IMR-90 (cell line): ENCODE results near the gene WHRN. TPM values are rescaled to one million over a fixed set of nuclear protein-coding genes. Genes with fewer than 3 reads are reported as not detected.

ENCODE experiments used
- ATAC-seq: fragments of 200-7000 bp; cut with Tn5 transposase; 2 replicates; pipeline ENCODE4 v1.9.1; 2020; ENCODE audit warnings: low read depth, mild to moderate bottlenecking, moderate library complexity
- BruUV-seq: library from RNA; stranded (reverse); fragments of 400-500 nt; replicated peaks from 2 replicates; lab custom pipeline; 2021; lab: Mats Ljungman, UMichigan
- CTCF ChIA-PET: fragments of 300-600 bp; formaldehyde crosslinking; extraction: SDS; loops from one replicate; lab custom pipeline; 2021; ENCODE audit warnings: antibody characterized with exemption; lab: Yijun Ruan, JAX
- POLR2A ChIA-PET: fragments of 300-600 bp; sonication (Branson Sonifier 250); formaldehyde crosslinking; loops from one replicate; lab custom pipeline; 2022; ENCODE audit warnings: antibody characterized with exemption; ENCODE audit not compliant: unreplicated experiment; lab: Charles Lee
- DNase-seq: peaks from one replicate; pipeline ENCODE4 v3.0.0; 2013
- H2AFZ ChIP-seq: replicated peaks from 2 replicates; pipeline ENCODE3; 2013; ENCODE audit warnings: low read length, mild to moderate bottlenecking; ENCODE audit not compliant: poor library complexity
- H2AK5ac ChIP-seq: 2 replicates; pipeline ENCODE4 v1.6.1; 2013; ENCODE audit warnings: low read depth, low read length, inconsistent platforms
- H2AK9ac ChIP-seq: replicated peaks from 2 replicates; pipeline ENCODE3; 2013; ENCODE audit warnings: mild to moderate bottlenecking, low read depth, low read length, moderate library complexity; ENCODE audit not compliant: poor library complexity
- H2BK120ac ChIP-seq: 2 replicates; pipeline ENCODE4 v1.6.1; 2013; ENCODE audit warnings: low read depth, low read length, inconsistent platforms
- H2BK15ac ChIP-seq: 3 replicates; pipeline ENCODE4 v1.6.1; 2013; ENCODE audit warnings: low read depth, low read length, inconsistent platforms
- H2BK20ac ChIP-seq: 2 replicates; pipeline ENCODE4 v1.6.1; 2013; ENCODE audit warnings: low read depth, mild to moderate bottlenecking, inconsistent platforms, low read length, moderate library complexity
- H2BK5ac ChIP-seq: 2 replicates; pipeline ENCODE4 v1.6.1; 2013; ENCODE audit warnings: mild to moderate bottlenecking, low read depth, low read length, inconsistent platforms; ENCODE audit not compliant: poor library complexity, severe bottlenecking
- H3K14ac ChIP-seq: replicated peaks from 2 replicates; pipeline ENCODE4 v1.6.1; 2013; ENCODE audit warnings: low read depth, low read length, inconsistent platforms
- H3K18ac ChIP-seq: 2 replicates; pipeline ENCODE4 v1.6.1; 2013; ENCODE audit warnings: low read depth, low read length, control low read depth
- H3K23ac ChIP-seq: 2 replicates; pipeline ENCODE4 v1.6.1; 2013; ENCODE audit warnings: low read depth, low read length, inconsistent platforms
- H3K27ac ChIP-seq: 2 replicates; pipeline ENCODE4 v1.5.1; 2013; ENCODE audit warnings: mild to moderate bottlenecking, control low read depth, low read length; ENCODE audit not compliant: insufficient read depth
- H3K27me3 ChIP-seq: 2 replicates; pipeline ENCODE4 v1.6.1; 2013; ENCODE audit warnings: low read length; ENCODE audit not compliant: control insufficient read depth, insufficient read depth
- H3K36me3 ChIP-seq: 2 replicates; pipeline ENCODE4 v1.6.1; 2013; ENCODE audit warnings: low read length, mixed read lengths; ENCODE audit not compliant: control insufficient read depth, insufficient read depth
- H3K4ac ChIP-seq: 2 replicates; pipeline ENCODE4 v1.6.1; 2013; ENCODE audit warnings: low read depth, low read length, inconsistent platforms
- H3K4me1 ChIP-seq: 2 replicates; pipeline ENCODE4 v1.6.1; 2013; ENCODE audit warnings: low read length, mixed read lengths; ENCODE audit not compliant: control insufficient read depth, insufficient read depth
- H3K4me2 ChIP-seq: 2 replicates; pipeline ENCODE4 v1.6.1; 2013; ENCODE audit warnings: low read depth, mild to moderate bottlenecking, control low read depth, low read length, moderate library complexity
- H3K4me3 ChIP-seq: 2 replicates; pipeline ENCODE4 v1.5.1; 2013; ENCODE audit warnings: low read depth, mild to moderate bottlenecking, control low read depth, low read length, moderate library complexity; ENCODE audit not compliant: insufficient read depth
- H3K56ac ChIP-seq: 2 replicates; pipeline ENCODE4 v1.6.1; 2013; ENCODE audit warnings: low read length, inconsistent platforms; ENCODE audit not compliant: insufficient read depth; ENCODE audit errors: extremely low read depth
- H3K79me1 ChIP-seq, 2 experiments: 2 replicates each; pipeline ENCODE4 v1.6.1; 2013; ENCODE audit warnings: low read length in 2 of 2, inconsistent platforms in 1 of 2, low read depth in 1 of 2
- H3K9ac ChIP-seq: 2 replicates; pipeline ENCODE4 v1.6.1; 2013; ENCODE audit warnings: low read depth, low read length, control low read depth
- H3K9me1 ChIP-seq: 2 replicates; pipeline ENCODE4 v1.6.1; 2013; ENCODE audit warnings: low read length, inconsistent platforms; ENCODE audit not compliant: insufficient read depth
- H3K9me3 ChIP-seq: 2 replicates; pipeline ENCODE4 v1.6.1; 2013; ENCODE audit warnings: low read length; ENCODE audit not compliant: control insufficient read depth, insufficient read depth
- H4K20me1 ChIP-seq: 2 replicates; pipeline ENCODE4 v1.6.1; 2013; ENCODE audit warnings: low read length, inconsistent platforms; ENCODE audit not compliant: insufficient read depth
- H4K5ac ChIP-seq: 2 replicates; pipeline ENCODE4 v1.6.1; 2013; ENCODE audit warnings: mild to moderate bottlenecking, low read depth, low read length, control low read depth
- H4K8ac ChIP-seq, 2 experiments: 2 replicates each; pipeline ENCODE4 v1.6.1; 2013; ENCODE audit warnings: low read depth in 2 of 2, low read length in 2 of 2, control low read depth in 1 of 2, inconsistent platforms in 1 of 2
- H4K91ac ChIP-seq: 2 replicates; pipeline ENCODE4 v1.6.1; 2013; ENCODE audit warnings: low read depth, low read length, inconsistent platforms; ENCODE audit not compliant: insufficient read depth
- BHLHE40 ChIP-seq: fragments of 150-350 bp; IDR thresholded peaks from 2 replicates; pipeline ENCODE4 v1.6.1; 2016; ENCODE audit warnings: mild to moderate bottlenecking, low read depth, low read length
- CEBPB ChIP-seq: IDR thresholded peaks from 2 replicates; pipeline ENCODE4 v1.6.1; 2012; ENCODE audit warnings: low read depth, low read length, improper control_type of control experiment
- CHD1 ChIP-seq: IDR thresholded peaks from 2 replicates; pipeline ENCODE4 v1.6.1; 2012; ENCODE audit warnings: low read depth, low read length, improper control_type of control experiment
- FOS ChIP-seq: fragments of 150-350 bp; IDR thresholded peaks from 2 replicates; pipeline ENCODE4 v1.6.1; 2016; ENCODE audit warnings: low read depth, low read length
- MAFK ChIP-seq: IDR thresholded peaks from 2 replicates; pipeline ENCODE4 v1.6.1; 2012; ENCODE audit warnings: low read depth, low read length, improper control_type of control experiment
- MAZ ChIP-seq: IDR thresholded peaks from 2 replicates; pipeline ENCODE4 v1.6.1; 2012; ENCODE audit warnings: low read depth, mild to moderate bottlenecking, low read length, improper control_type of control experiment, moderate library complexity, borderline replicate concordance
- MXI1 ChIP-seq: IDR thresholded peaks from 2 replicates; pipeline ENCODE4 v1.6.1; 2012; ENCODE audit warnings: low read depth, mild to moderate bottlenecking, low read length, moderate library complexity, borderline replicate concordance
- NFE2L2 ChIP-seq: fragments of 150-350 bp; IDR thresholded peaks from 2 replicates; pipeline ENCODE4 v1.6.1; 2016; ENCODE audit warnings: low read depth, mild to moderate bottlenecking, low read length
- POLR2A ChIP-seq: IDR thresholded peaks from 2 replicates; pipeline ENCODE4 v1.6.1; 2012; ENCODE audit warnings: mild to moderate bottlenecking, low read depth, low read length
- RAD21 ChIP-seq: IDR thresholded peaks from 2 replicates; pipeline ENCODE4 v1.6.1; 2012; ENCODE audit warnings: low read length, improper control_type of control experiment
- RCOR1 ChIP-seq: IDR thresholded peaks from 2 replicates; pipeline ENCODE4 v1.6.1; 2012; ENCODE audit warnings: mild to moderate bottlenecking, low read length, improper control_type of control experiment; ENCODE audit not compliant: insufficient replicate concordance
- RFX5 ChIP-seq: IDR thresholded peaks from 2 replicates; pipeline ENCODE4 v1.8.0; 2012; ENCODE audit warnings: low read depth, mild to moderate bottlenecking, low read length, moderate library complexity
- SMC3 ChIP-seq: fragments of 150-350 bp; IDR thresholded peaks from 2 replicates; pipeline ENCODE4 v1.6.1; 2016; ENCODE audit warnings: low read depth, mild to moderate bottlenecking, antibody characterized with exemption, low read length, moderate library complexity
- WGBS, 2 experiments: methylation state at CpG; one replicate each; pipeline versions ENCODE4 v1.1.5 to v1.1.7; 2013; ENCODE audit warnings: missing lambda C conversion rate in 2 of 2; ENCODE audit not compliant: insufficient read length in 1 of 2; ENCODE audit errors: extremely low coverage in 2 of 2; 5-methylcytosine and 5-hydroxymethylcytosine counted together
- dilution Hi-C: fragments of 300-500 bp; cut with HindIII; formaldehyde crosslinking; loops from one replicate; pipeline ENCODE4 v1.14.3; 2018; ENCODE audit warnings: low sequenced_read_pairs; ENCODE audit not compliant: unreplicated experiment
- in situ Hi-C: fragments of 300-500 bp; cut with MboI; formaldehyde crosslinking; loops from 3 replicates; pipeline ENCODE4 v1.14.3; 2019; ENCODE audit warnings: low sequenced_read_pairs, inconsistent platforms, mixed read lengths
- intact Hi-C: fragments of 100-400 bp; cut with micrococcal nuclease; formaldehyde crosslinking; loops from 2 replicates; pipeline ENCODE4 v1.10.0; 2022
- polyA plus RNA-seq, 3 experiments: library from polyadenylated mRNA; depleted of rRNA; stranded (reverse); fragments of >200 nt; gene quantifications; 2 replicates each; pipeline ENCODE4 v1.2.3, GENCODE V29; 2012; ENCODE audit warnings: low replicate concordance in 1 of 3
- total RNA-seq: library from RNA; depleted of rRNA; stranded (reverse); fragments of >200 nt; gene quantifications from 2 replicates; pipeline ENCODE4 v1.2.3, GENCODE V29; 2012
- TF ChIP-seq, protein P1 (sequence below): fragments of 150-350 bp; IDR thresholded peaks from 2 replicates; pipeline ENCODE4 v1.6.1; 2017; ENCODE audit warnings: mild to moderate bottlenecking, antibody characterized with exemption, low read length, low read depth
- TF ChIP-seq, protein P2 (sequence below): conservative IDR thresholded peaks from 2 replicates; pipeline ENCODE4 v1.5.1; 2012; ENCODE audit warnings: mild to moderate bottlenecking, low read depth, low read length, improper control_type of control experiment
- TF ChIP-seq, protein P3 (sequence below): fragments of 150-350 bp; IDR thresholded peaks from 2 replicates; pipeline ENCODE4 v1.6.1; 2016; ENCODE audit warnings: low read depth, mild to moderate bottlenecking, low read length, moderate library complexity, borderline replicate concordance

Gene WHRN
- total and polyA plus RNA-seq, 2 of the 4 experiments (the other 2 are of a cell fraction): 0.18 to 2.6 TPM

DNA sequence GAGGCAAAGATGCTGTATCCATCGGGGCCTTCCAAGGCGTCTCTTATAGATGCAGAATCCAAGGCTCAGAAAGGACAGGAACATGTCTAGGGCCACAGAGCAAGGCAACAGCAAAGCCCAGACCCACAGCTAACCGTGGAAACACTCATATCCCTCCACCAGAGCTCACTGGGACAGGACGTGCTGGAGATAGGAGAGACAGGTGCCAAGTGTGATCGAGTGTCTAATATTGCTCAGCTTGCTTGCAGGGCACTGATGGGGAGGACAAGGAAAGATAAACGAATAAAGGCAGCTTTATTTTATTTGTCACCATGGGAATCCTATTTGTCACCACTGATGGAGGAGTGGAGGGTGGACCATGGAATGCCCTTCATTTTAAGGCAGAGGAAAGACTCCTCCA is 73.5 kb downstream of the WHRN start:
- no peak overlapping the region for H3K27ac ChIP-seq
- no peak overlapping the region for H4K5ac ChIP-seq
- H3K4me2 ChIP-seq: no peak overlapping the region
- no peaks in the 10 kb centered on the region for H3K9me3 ChIP-seq
- H3K56ac ChIP-seq: no peak overlapping the region
- dilution Hi-C loops (no loop called here), intact Hi-C loops (loop anchor here (10.0 kb wide), 2 partner anchors 473 to 583 kb away; no protein-coding TSS in a partner anchor), in situ Hi-C loops (loop anchor here (10.0 to 25.0 kb wide), 2 partner anchors 213 to 1081 kb away; no protein-coding TSS in a partner anchor)
- no peak overlapping the region for H2AK9ac ChIP-seq
- H2BK120ac ChIP-seq: no peak overlapping the region
- WGBS, 2 experiments: 100% methylated on average over 2 of the region's 6 CpGs; no CpG with 5 or more reads in 1 of the 2 experiments
- no peak overlapping the region for H2BK5ac ChIP-seq
- peaks cover 3% of the 10 kb centered on the region; the same call in 1 of the 2 replicates for H4K20me1 ChIP-seq
- no peak overlapping the region for H3K9ac ChIP-seq
- POLR2A ChIA-PET: no interaction called here
- H2AK5ac ChIP-seq: no peak overlapping the region
- H3K23ac ChIP-seq: no peak overlapping the region
- ATAC-seq (no peak), DNase-seq (no peak)
- no peaks in the 10 kb centered on the region for H3K79me1 ChIP-seq
- no peaks in the 10 kb centered on the region for H3K4me1 ChIP-seq
- no peak overlapping the region for H2AFZ ChIP-seq
- H3K27me3 ChIP-seq: peaks cover 24% of the 10 kb centered on the region
- BruUV-seq: no TSS peak
- no peaks in the 10 kb centered on the region for H3K36me3 ChIP-seq
- CTCF ChIA-PET: interaction anchor here (0.7 to 2.4 kb wide), 2 partner anchors 17 to 222 kb away, joined by 3 to 10 read pairs; no protein-coding TSS in a partner anchor
- no peak overlapping the region for H3K4me3 ChIP-seq
- H2BK15ac ChIP-seq: no peak overlapping the region
- H4K91ac ChIP-seq: no peak overlapping the region
- no peak overlapping the region for H3K18ac ChIP-seq
- H4K8ac ChIP-seq: no peak overlapping the region
- H3K4ac ChIP-seq: no peak overlapping the region
- no peak for TF ChIP-seq MAFK
- no peak for TF ChIP-seq BHLHE40
- TF ChIP-seq, protein P1, sequence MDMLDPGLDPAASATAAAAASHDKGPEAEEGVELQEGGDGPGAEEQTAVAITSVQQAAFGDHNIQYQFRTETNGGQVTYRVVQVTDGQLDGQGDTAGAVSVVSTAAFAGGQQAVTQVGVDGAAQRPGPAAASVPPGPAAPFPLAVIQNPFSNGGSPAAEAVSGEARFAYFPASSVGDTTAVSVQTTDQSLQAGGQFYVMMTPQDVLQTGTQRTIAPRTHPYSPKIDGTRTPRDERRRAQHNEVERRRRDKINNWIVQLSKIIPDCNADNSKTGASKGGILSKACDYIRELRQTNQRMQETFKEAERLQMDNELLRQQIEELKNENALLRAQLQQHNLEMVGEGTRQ: no peak
- TF ChIP-seq CHD1: no peak
- TF ChIP-seq RAD21: no peak
- no peak for TF ChIP-seq RFX5
- no peak for TF ChIP-seq FOS
- TF ChIP-seq, protein P2, sequence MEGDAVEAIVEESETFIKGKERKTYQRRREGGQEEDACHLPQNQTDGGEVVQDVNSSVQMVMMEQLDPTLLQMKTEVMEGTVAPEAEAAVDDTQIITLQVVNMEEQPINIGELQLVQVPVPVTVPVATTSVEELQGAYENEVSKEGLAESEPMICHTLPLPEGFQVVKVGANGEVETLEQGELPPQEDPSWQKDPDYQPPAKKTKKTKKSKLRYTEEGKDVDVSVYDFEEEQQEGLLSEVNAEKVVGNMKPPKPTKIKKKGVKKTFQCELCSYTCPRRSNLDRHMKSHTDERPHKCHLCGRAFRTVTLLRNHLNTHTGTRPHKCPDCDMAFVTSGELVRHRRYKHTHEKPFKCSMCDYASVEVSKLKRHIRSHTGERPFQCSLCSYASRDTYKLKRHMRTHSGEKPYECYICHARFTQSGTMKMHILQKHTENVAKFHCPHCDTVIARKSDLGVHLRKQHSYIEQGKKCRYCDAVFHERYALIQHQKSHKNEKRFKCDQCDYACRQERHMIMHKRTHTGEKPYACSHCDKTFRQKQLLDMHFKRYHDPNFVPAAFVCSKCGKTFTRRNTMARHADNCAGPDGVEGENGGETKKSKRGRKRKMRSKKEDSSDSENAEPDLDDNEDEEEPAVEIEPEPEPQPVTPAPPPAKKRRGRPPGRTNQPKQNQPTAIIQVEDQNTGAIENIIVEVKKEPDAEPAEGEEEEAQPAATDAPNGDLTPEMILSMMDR: no peak
- no peak for TF ChIP-seq CEBPB
- no peak for TF ChIP-seq POLR2A
- TF ChIP-seq SMC3: no peak
- TF ChIP-seq NFE2L2: no peak
- no peak for TF ChIP-seq MAZ
- TF ChIP-seq, protein P3, sequence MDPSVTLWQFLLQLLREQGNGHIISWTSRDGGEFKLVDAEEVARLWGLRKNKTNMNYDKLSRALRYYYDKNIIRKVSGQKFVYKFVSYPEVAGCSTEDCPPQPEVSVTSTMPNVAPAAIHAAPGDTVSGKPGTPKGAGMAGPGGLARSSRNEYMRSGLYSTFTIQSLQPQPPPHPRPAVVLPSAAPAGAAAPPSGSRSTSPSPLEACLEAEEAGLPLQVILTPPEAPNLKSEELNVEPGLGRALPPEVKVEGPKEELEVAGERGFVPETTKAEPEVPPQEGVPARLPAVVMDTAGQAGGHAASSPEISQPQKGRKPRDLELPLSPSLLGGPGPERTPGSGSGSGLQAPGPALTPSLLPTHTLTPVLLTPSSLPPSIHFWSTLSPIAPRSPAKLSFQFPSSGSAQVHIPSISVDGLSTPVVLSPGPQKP: no peak
- no peak for TF ChIP-seq RCOR1
- no peak for TF ChIP-seq MXI1
- H2BK20ac ChIP-seq: no peak overlapping the region
- no peak overlapping the region for H3K14ac ChIP-seq
- H3K9me1 ChIP-seq: no peaks in the 10 kb centered on the region
